ENCODE data around the gene RALGAPA2. TPM values are rescaled to one million over a fixed set of nuclear protein-coding genes. Genes with fewer than 3 reads are reported as not detected.

RALGAPA2 gene
- total RNA-seq, 2 experiments from 2014 or later = 21.2 to 21.9 TPM

GRCh38 chr20:20712004-20712473 lies 405 bp downstream of the RALGAPA2 start:
- TF ChIP-seq CTCF (IDR thresholded peaks at IDR 0.05) = no peak
- Histone ChIP-seq H3K27ac (ENCODE audit: low read depth in 1 of 2, low read length in 2 of 2) (peak overlapping the region; percentile 53 to 79), H3K9me3 (ENCODE audit: control insufficient read depth in 1 of 2, insufficient read depth in 1 of 2, low read length in 2 of 2) (no peaks in the 10 kb centered on the region), H3K4me1 (ENCODE audit: insufficient read depth, low read length) (peaks cover 15% of the 10 kb centered on the region), H3K36me3 (ENCODE audit: insufficient read depth, low read length) (no peaks in the 10 kb centered on the region), H3K4me3 (ENCODE audit: low read length) (peak overlapping the region; percentile 82), H3K27me3 (ENCODE audit: control insufficient read depth in 1 of 2, insufficient read depth in 2 of 2, low read length in 2 of 2) (no peaks in the 10 kb centered on the region)
- ChIA-PET POLR2A (interaction anchor here (0.6 to 1.6 kb wide), 5 partner anchors 11 to 660 kb away, joined by 3 to 9 read pairs (median 5); partner anchors contain the start of genes CFAP61, CRNKL1 and XRN2), CTCF (interaction anchor here (1.3 kb wide), 1 partner anchor 10 kb away, joined by 3 read pairs; no protein-coding TSS in a partner anchor)
- Mint-ChIP-seq H3K27me3 (peaks cover 5% of the 10 kb centered on the region), H3K9me3 (no peaks in the 10 kb centered on the region), H3K36me3 (ENCODE audit: low read depth) (peaks cover 8% of the 10 kb centered on the region), H3K4me3 (peak overlapping the region; percentile 98), H3K27ac (peak overlapping the region; percentile 92), H3K4me1 (ENCODE audit: low read depth) (peaks cover 43% of the 10 kb centered on the region)
- intact Hi-C loops (cut with DNase I, micrococcal nuclease) = loop anchor here (2.0 to 10.0 kb wide), 5 partner anchors 413 to 1917 kb away; partner anchors contain the start of genes CFAP61 (in 1 of the 2), CRNKL1 (in 1 of the 2), KIZ (in 1 of the 2) and NAA20 (in 1 of the 2)
- peak in 6 of 14 experiments; percentile 2 to 35 (median 9) for DNase-seq
- ATAC-seq (ENCODE audit: poor library complexity) = no peak

GRCh38 chr20:20711413-20711812 lies 1.0 kb downstream of the RALGAPA2 start:
- Histone ChIP-seq H3K4me3 (ENCODE audit: low read length) (peak overlapping the region; percentile 82), H3K9me3 (ENCODE audit: control insufficient read depth in 1 of 2, insufficient read depth in 1 of 2, low read length in 2 of 2) (no peaks in the 10 kb centered on the region), H3K4me1 (ENCODE audit: insufficient read depth, low read length) (peaks cover 15% of the 10 kb centered on the region), H3K36me3 (ENCODE audit: insufficient read depth, low read length) (no peaks in the 10 kb centered on the region), H3K27ac (ENCODE audit: low read depth in 1 of 2, low read length in 2 of 2) (peak overlapping the region; percentile 48 to 53), H3K27me3 (ENCODE audit: control insufficient read depth in 1 of 2, insufficient read depth in 2 of 2, low read length in 2 of 2) (no peaks in the 10 kb centered on the region)
- ATAC-seq (ENCODE audit: poor library complexity) (no peak), DNase-seq (peak in 8 of 14 experiments; percentile 1 to 49 (median 33))
- Mint-ChIP-seq H3K27me3 (peaks cover 5% of the 10 kb centered on the region), H3K4me1 (ENCODE audit: low read depth) (peaks cover 49% of the 10 kb centered on the region), H3K9me3 (no peaks in the 10 kb centered on the region), H3K27ac (peak overlapping the region; percentile 85), H3K4me3 (peak overlapping the region; percentile 98), H3K36me3 (ENCODE audit: low read depth) (peaks cover 8% of the 10 kb centered on the region)
- ChIA-PET CTCF (no interaction called here), POLR2A (no interaction called here)
- intact Hi-C loops (cut with DNase I, micrococcal nuclease) = loop anchor here (2.0 to 10.0 kb wide), 6 partner anchors 413 to 1917 kb away; partner anchors contain the start of genes CFAP61 (in 1 of the 2), CRNKL1 (in 1 of the 2), KIZ (in 1 of the 2) and NAA20 (in 1 of the 2)
- TF ChIP-seq CTCF (IDR thresholded peaks at IDR 0.05) = no peak

DNA sequence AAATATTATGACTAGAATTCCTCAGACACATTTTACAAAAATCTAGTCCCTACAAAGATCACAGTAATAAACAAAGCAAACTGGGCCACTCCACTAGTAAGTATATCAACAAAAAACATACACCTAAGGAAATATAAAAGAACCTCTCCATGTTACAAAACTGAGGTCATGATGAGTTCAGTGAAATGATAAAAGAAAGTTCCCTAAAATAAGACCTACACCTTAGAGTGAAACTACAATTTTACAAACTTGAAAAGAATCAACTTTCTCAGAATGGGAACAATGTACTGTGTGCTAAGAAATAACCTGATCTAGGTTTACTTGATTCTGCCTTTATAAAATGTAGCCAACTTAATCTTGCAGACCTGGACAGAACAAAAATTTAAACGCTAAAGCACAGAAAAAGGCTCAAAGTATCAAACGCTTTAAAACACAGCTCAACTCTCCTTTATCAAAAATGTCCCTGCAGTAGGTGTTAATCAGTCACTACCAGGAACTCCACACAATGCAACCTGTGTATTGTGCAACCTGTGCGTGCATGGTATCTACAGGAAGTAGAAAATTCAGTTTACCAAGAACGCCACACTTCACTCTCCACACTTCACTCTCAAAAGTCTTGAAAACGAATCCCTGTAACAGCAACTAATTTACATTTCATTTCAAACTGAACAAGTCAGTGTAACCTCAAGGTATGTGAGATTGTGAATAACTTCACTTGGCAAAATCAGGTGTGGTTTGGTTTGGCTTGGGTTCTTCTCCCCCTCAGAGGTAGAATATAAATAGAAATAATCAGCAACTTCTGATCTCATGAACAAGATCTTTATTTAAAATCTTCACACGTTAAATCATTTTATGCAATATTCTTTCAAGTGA lies 1.8 kb downstream of the RALGAPA2 start:
- Histone ChIP-seq H3K9me3 (ENCODE audit: control insufficient read depth in 1 of 2, insufficient read depth in 1 of 2, low read length in 2 of 2) (no peaks in the 10 kb centered on the region), H3K27me3 (ENCODE audit: control insufficient read depth in 1 of 2, insufficient read depth in 2 of 2, low read length in 2 of 2) (no peaks in the 10 kb centered on the region), H3K4me1 (ENCODE audit: insufficient read depth, low read length) (peaks cover 15% of the 10 kb centered on the region), H3K36me3 (ENCODE audit: insufficient read depth, low read length) (no peaks in the 10 kb centered on the region), H3K4me3 (ENCODE audit: low read length) (peak overlapping the region; percentile 82), H3K27ac (ENCODE audit: low read depth in 1 of 2, low read length in 2 of 2) (peak overlapping the region in 1 of 2 donors; percentile 48)
- ATAC-seq (ENCODE audit: poor library complexity) = peak; percentile 51
- peaks cover 8% of the 10 kb centered on the region for H3K36me3 Mint-ChIP-seq (ENCODE audit: low read depth)
- H3K4me1 Mint-ChIP-seq (ENCODE audit: low read depth) = peaks cover 50% of the 10 kb centered on the region
- POLR2A ChIA-PET = no interaction called here
- CTCF ChIA-PET = no interaction called here
- TF ChIP-seq CTCF (IDR thresholded peaks at IDR 0.05) = no peak
- no peaks in the 10 kb centered on the region for H3K9me3 Mint-ChIP-seq
- no peaks in the 10 kb centered on the region for H3K27me3 Mint-ChIP-seq
- DNase-seq = peak in 5 of 14 experiments; percentile 30 to 65 (median 56)
- H3K4me3 Mint-ChIP-seq = peak overlapping the region; percentile 98
- peak overlapping the region; percentile 85 for H3K27ac Mint-ChIP-seq
- intact Hi-C loops (cut with DNase I, micrococcal nuclease) = loop anchor here (2.0 to 10.0 kb wide), 6 partner anchors 414 to 1916 kb away; partner anchors contain the start of genes CFAP61 (in 1 of the 2), CRNKL1 (in 1 of the 2), KIZ (in 1 of the 2) and NAA20 (in 1 of the 2)

All from CD4-positive, alpha-beta T cell (primary cell).